H1 (cell line): ENCODE data around the gene HPD. TPM values are rescaled to one million over a fixed set of nuclear protein-coding genes. Genes with fewer than 3 reads are reported as not detected.

Experiments
- BRCA1 ChIP-seq: IDR thresholded peaks from 2 replicates; pipeline ENCODE4 v1.6.1; 2012; ENCODE audit warnings: low read depth, low read length, improper control_type of control experiment
- CBX8 ChIP-seq: fragments of 300-800, 300-1000 bp; sonication (generic); IDR thresholded peaks from 2 replicates; pipeline ENCODE4 v1.7.1; 2016; ENCODE audit warnings: low read depth, low read length, borderline replicate concordance
- CTBP2 ChIP-seq: IDR thresholded peaks from 2 replicates; pipeline ENCODE4 v1.7.0; 2011; ENCODE audit warnings: borderline replicate concordance, mild to moderate bottlenecking, moderate library complexity, mixed read lengths, low read length; ENCODE audit not compliant: insufficient read depth, insufficient read length
- CTCF ChIP-seq, 3 experiments: IDR thresholded peaks; 1 replicate in 2 of 3; 2 replicates in 1 of 3; pipeline versions ENCODE4 v1.5.1 to v1.6.1; 2011; ENCODE audit warnings: low read length in 3 of 3, mild to moderate bottlenecking in 3 of 3, inconsistent platforms in 2 of 3, low read depth in 1 of 3, moderate library complexity in 1 of 3; ENCODE audit not compliant: insufficient read depth in 1 of 3; ENCODE audit errors: control extremely low read depth in 1 of 3
- GABPA ChIP-seq: IDR thresholded peaks from 2 replicates; pipeline ENCODE4 v1.6.1; 2011; ENCODE audit warnings: mild to moderate bottlenecking, low read length, moderate library complexity, borderline replicate concordance; ENCODE audit not compliant: insufficient read depth
- JUND ChIP-seq: IDR thresholded peaks from 2 replicates; pipeline ENCODE4 v1.6.1; 2011; ENCODE audit warnings: mild to moderate bottlenecking, improper control_type of control experiment, low read length
- MAFK ChIP-seq: IDR thresholded peaks from 2 replicates; pipeline ENCODE4 v1.6.1; 2012; ENCODE audit warnings: low read depth, mild to moderate bottlenecking, improper control_type of control experiment, low read length
- MAX ChIP-seq: IDR thresholded peaks from 2 replicates; pipeline ENCODE4 v1.6.1; 2012; ENCODE audit warnings: inconsistent platforms
- PHF8 ChIP-seq: fragments of 200-600 bp; sonication (generic); conservative IDR thresholded peaks from 2 replicates; pipeline ENCODE4 v1.7.1; 2012; ENCODE audit warnings: low read depth, mild to moderate bottlenecking, inconsistent platforms, low read length, moderate library complexity
- POLR2AphosphoS5 ChIP-seq: IDR thresholded peaks from 2 replicates; pipeline ENCODE4 v1.6.1; 2011; ENCODE audit warnings: low read depth, low read length
- RAD21 ChIP-seq, 2 experiments: IDR thresholded peaks in 1 of 2; conservative IDR thresholded peaks in 1 of 2; 2 replicates each; pipeline ENCODE4 v1.6.1; 2011; ENCODE audit warnings: low read depth in 2 of 2, low read length in 2 of 2, improper control_type of control experiment in 1 of 2, inconsistent platforms in 1 of 2, mild to moderate bottlenecking in 1 of 2, moderate library complexity in 1 of 2
- RBBP5 ChIP-seq: IDR thresholded peaks from 2 replicates; pipeline ENCODE4 v1.7.1; 2012; ENCODE audit warnings: low read depth, mild to moderate bottlenecking, inconsistent platforms, low read length, moderate library complexity, borderline replicate concordance
- RFX5 ChIP-seq: IDR thresholded peaks from 2 replicates; pipeline ENCODE4 v1.6.1; 2011; ENCODE audit warnings: low read depth, low read length, improper control_type of control experiment, borderline replicate concordance
- RXRA ChIP-seq: IDR thresholded peaks from 2 replicates; pipeline ENCODE4 v1.6.1; 2011; ENCODE audit warnings: low read depth, mild to moderate bottlenecking, low read length, moderate library complexity; ENCODE audit not compliant: insufficient read depth
- SIN3A ChIP-seq, 2 experiments: IDR thresholded peaks in 1 of 2; conservative IDR thresholded peaks in 1 of 2; 2 replicates each; pipeline ENCODE4 v1.6.1; 2011 to 2012; ENCODE audit warnings: low read length in 2 of 2, improper control_type of control experiment in 1 of 2, low read depth in 1 of 2, mild to moderate bottlenecking in 1 of 2
- SP4 ChIP-seq: IDR thresholded peaks from 2 replicates; pipeline ENCODE4 v1.6.1; 2012; ENCODE audit warnings: low read length, inconsistent platforms
- SUZ12 ChIP-seq: fragments of 200-600 bp; sonication (generic); IDR thresholded peaks from 2 replicates; pipeline ENCODE4 v1.6.1; 2012; ENCODE audit warnings: mild to moderate bottlenecking, inconsistent platforms, low read length, moderate library complexity, mixed read lengths
- TBP ChIP-seq: IDR thresholded peaks from 2 replicates; pipeline ENCODE4 v1.6.1; 2011; ENCODE audit warnings: low read depth, low read length, improper control_type of control experiment
- TEAD4 ChIP-seq: IDR thresholded peaks from 2 replicates; pipeline ENCODE4 v1.6.1; 2012; ENCODE audit warnings: low read depth, low read length, inconsistent platforms, mixed read lengths
- YY1 ChIP-seq: IDR thresholded peaks from 2 replicates; pipeline ENCODE4 v1.6.1; 2011; ENCODE audit warnings: low read depth, mild to moderate bottlenecking, low read length
- polyA plus RNA-seq, 7 experiments: library from polyadenylated mRNA; depleted of rRNA in 3 of 7; stranded (reverse) in 5 of 7; unstranded in 2 of 7; fragments of >200 nt in 5 of 7; fragments of 200-250 nt in 2 of 7; gene quantifications; 1 replicate in 5 of 7; 2 replicates in 1 of 7; 4 replicates in 1 of 7; pipeline versions ENCODE4 v1.2.1 to v1.2.3, GENCODE V29; 2011 to 2013; ENCODE audit warnings: missing spikeins in 2 of 7, mixed read lengths in 2 of 7
- total RNA-seq: library from RNA; stranded (reverse); fragmentation: NEBNext Ultra II Directional; extraction: Animal tissue kit (Norgen Biotek cat#: 25700); gene quantifications from 2 replicates; pipeline ENCODE4 v1.2.1, GENCODE V29; 2021

The HPD gene
- total and polyA plus RNA-seq, 2 of the 8 experiments (the other 6 are each of a cell fraction or from before 2014, with no cell fraction given) = 0.48 to 0.56 TPM

GRCh38 chr12:121802843-121803698 is 55.6 kb downstream of the HPD start (continued):
- TF ChIP-seq CBX8 (no peak), GABPA (no peak), SP4 (no peak; the same call in 1 of the 2 replicates), CTBP2 (no peak), RBBP5 (no peak), MAX (peak; percentile 26; the same call in 1 of the 2 replicates), PHF8 (peak; percentile 31), SIN3A (conservative IDR thresholded peaks at IDR 0.05 in 1 of 2, IDR thresholded peaks at IDR 0.05 in 1 of 2; ENCODE audit: low read depth in 1 of 2, low read length in 2 of 2) (no peak; a peak in 1 of 4 replicates), SUZ12 (no peak), JUND (no peak), RFX5 (no peak), YY1 (peak; percentile 94), TEAD4 (peak; percentile 83), MAFK (no peak), RXRA (no peak), RAD21 (IDR thresholded peaks at IDR 0.05 in 1 of 2, conservative IDR thresholded peaks at IDR 0.05 in 1 of 2; ENCODE audit: low read depth in 2 of 2, low read length in 2 of 2) (no peak), CTCF (IDR thresholded peaks at IDR 0.05; ENCODE audit: control extremely low read depth in 1 of 3, insufficient read depth in 1 of 3, low read depth in 1 of 3, low read length in 3 of 3) (no peak), BRCA1 (no peak), POLR2AphosphoS5 (peak; percentile 94), TBP (peak; percentile 96)
